ENCODE results near the gene OR10H2.
"Not testable (repeated sequence)": the region's sequence is repeated elsewhere in the genome, so short reads cannot be mapped to it uniquely, and the experiment has no call there.

The OR10H2 gene

GRCh38 chr19:15727724-15728123 lies at the start of gene OR10H2:
OR10H2 (plus strand) TSS chr19:15728024; CDS start chr19:15728044, 20 bp downstream.
- TF ChIP-seq CTCF (conservative IDR thresholded peaks at IDR 0.05; ENCODE audit: low read depth, low read length): no peak
- H3K4me3 ChIP-seq (ENCODE audit: low read depth, low read length): no peak within 1 kb of the TSS
- no peak for DNase-seq (ENCODE audit: low read depth)

GRCh38 chr19:15679089-15679488 lies 48.7 kb upstream of the OR10H2 start:
- DNase-seq (ENCODE audit: low read depth): no peak
- H3K4me3 ChIP-seq (ENCODE audit: low read depth, low read length): no peak overlapping the region
- TF ChIP-seq CTCF (conservative IDR thresholded peaks at IDR 0.05; ENCODE audit: low read depth, low read length): no peak

DNA sequence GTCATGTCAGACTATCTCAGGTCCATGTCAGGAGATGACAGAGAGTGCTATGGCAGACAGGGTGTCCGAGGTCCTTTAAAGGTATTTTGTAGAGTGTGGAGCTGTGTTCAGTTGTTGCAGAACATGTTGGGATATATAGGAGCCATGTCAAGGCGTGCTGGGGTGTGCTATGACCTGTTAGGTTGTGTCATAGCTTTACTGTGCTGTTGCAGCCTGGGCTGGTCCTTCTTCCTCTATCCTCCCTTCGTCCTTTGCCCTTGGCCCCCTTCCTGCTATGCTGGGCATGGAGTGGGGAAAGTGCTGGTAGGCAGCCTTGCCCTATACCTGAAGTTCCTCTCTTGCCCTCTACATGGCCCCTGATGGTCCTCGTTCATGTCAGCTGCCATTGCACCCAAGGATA lies 48.0 kb upstream of the OR10H2 start:
- H3K4me3 ChIP-seq (ENCODE audit: low read depth, low read length); DNase-seq (ENCODE audit: low read depth): not testable (repeated sequence)

GRCh38 chr19:15680478-15681322 lies 47.1 kb upstream of the OR10H2 start:
- TF ChIP-seq CTCF (conservative IDR thresholded peaks at IDR 0.05; ENCODE audit: low read depth, low read length): no peak
- DNase-seq (ENCODE audit: low read depth): no peak
- H3K4me3 ChIP-seq (ENCODE audit: low read depth, low read length): no peak overlapping the region

GRCh38 chr19:15683411-15683810 lies 44.4 kb upstream of the OR10H2 start:
- no peak for DNase-seq (ENCODE audit: low read depth)
- H3K4me3 ChIP-seq (ENCODE audit: low read depth, low read length): no peak overlapping the region
- no peak for TF ChIP-seq CTCF (conservative IDR thresholded peaks at IDR 0.05; ENCODE audit: low read depth, low read length)

GRCh38 chr19:15684828-15685227 lies 43.0 kb upstream of the OR10H2 start:
- no peak overlapping the region for H3K4me3 ChIP-seq (ENCODE audit: low read depth, low read length)
- DNase-seq (ENCODE audit: low read depth): no peak
- no peak for TF ChIP-seq CTCF (conservative IDR thresholded peaks at IDR 0.05; ENCODE audit: low read depth, low read length)

DNA sequence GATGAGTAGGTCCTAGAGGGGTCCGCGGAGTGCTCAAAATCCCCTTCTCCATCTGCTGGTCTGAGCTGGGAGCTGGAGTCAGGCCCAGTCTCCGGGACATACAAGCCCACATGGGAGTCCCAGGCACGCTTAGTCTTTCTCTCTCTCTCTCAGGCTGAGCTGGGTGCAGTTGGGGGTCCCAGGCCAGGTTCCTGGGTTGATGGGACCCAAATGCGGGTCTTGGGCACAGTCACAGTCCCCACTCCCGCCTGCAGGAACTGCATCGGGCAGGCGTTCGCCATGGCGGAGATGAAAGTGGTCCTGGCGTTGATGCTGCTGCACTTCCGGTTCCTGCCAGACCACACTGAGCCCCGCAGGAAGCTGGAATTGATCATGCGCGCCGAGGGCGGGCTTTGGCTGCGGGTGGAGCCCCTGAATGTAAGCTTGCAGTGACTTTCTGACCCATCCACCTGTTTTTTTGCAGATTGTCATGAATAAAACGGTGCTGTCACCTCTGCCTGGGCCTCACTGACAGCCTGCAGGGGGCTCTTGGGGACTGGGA lies 31.1 kb upstream of the OR10H2 start:
- no peak for DNase-seq (ENCODE audit: low read depth)
- no peak overlapping the region for H3K4me3 ChIP-seq (ENCODE audit: low read depth, low read length)
- no peak for TF ChIP-seq CTCF (conservative IDR thresholded peaks at IDR 0.05; ENCODE audit: low read depth, low read length)

All from choroid plexus epithelial cell (primary cell).